ENCODE measurements around the gene PCYT2. TPM values are rescaled to one million over a fixed set of nuclear protein-coding genes. Genes with fewer than 3 reads are reported as not detected.
A peak's percentile ranks its signal among the peaks of the same experiment; 100 is the strongest.

Gene PCYT2
- total RNA-seq, 2 experiments from 2014 or later, result 15.9 to 16.6 TPM

DNA sequence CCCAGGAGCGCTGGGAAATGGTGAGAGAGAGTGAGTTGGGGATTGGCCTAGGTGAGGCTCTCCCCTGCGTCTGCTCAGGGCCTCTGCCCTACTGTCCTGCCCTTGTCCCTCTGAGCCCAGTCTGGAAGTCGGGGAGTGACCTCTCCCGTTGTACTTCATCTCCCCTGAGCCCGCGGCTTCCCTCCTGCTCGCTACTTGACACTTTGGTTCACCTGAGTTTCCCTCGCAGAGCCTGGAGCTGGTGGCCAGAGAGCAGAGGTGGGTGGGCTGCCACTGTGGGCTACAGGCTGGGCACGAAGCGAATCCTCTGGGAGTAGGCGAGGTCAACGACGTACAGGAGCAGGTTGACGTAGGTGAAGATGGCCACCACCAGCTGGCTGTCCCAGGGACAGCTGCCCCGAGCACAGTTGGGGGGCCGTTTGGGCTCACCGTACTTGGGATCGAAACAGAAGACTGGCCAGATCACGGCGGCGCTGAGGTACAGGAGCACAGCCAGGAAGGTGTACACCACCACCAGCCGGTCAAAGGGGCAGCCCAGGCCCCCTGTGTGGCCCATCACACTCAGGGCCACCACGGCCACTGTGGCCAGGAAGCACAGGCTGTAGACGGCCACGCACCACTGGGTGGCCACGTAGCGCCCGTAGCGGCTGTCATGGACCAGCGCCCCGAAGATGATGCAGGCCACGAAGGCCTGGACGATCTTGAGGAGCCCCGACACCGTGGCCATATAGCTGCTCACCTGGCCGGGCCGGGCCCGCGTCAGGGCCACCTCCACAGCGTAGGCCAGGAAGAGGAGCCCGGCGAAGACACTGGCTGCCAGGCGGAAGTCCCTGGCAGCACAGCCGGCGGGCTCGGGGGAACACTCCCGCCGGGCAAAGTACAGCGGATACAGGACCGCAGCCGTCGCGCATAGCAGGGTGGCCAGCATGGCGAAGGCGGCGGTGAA, 29.6 kb upstream of the PCYT2 start:
- H3K36me3 Mint-ChIP-seq (ENCODE audit: low read depth), result peaks cover 5% of the 10 kb centered on the region

GRCh38 chr17:81939881-81940385, 28.7 kb upstream of the PCYT2 start:
- H3K36me3 Mint-ChIP-seq (ENCODE audit: low read depth), result peaks cover 8% of the 10 kb centered on the region

More for the DNA sequence above, 29.6 kb upstream of the PCYT2 start:
- Mint-ChIP-seq H3K27me3 (ENCODE audit: low read depth) (no peaks in the 10 kb centered on the region), H3K4me3 (no peak overlapping the region), H3K9me3 (no peaks in the 10 kb centered on the region), H3K4me1 (ENCODE audit: low read depth) (peaks cover 8% of the 10 kb centered on the region), H3K27ac (no peak overlapping the region)
- intact Hi-C loops (cut with micrococcal nuclease), result no loop called here
- CTCF ChIA-PET, result no interaction called here
- DNase-seq, result no peak

DNA sequence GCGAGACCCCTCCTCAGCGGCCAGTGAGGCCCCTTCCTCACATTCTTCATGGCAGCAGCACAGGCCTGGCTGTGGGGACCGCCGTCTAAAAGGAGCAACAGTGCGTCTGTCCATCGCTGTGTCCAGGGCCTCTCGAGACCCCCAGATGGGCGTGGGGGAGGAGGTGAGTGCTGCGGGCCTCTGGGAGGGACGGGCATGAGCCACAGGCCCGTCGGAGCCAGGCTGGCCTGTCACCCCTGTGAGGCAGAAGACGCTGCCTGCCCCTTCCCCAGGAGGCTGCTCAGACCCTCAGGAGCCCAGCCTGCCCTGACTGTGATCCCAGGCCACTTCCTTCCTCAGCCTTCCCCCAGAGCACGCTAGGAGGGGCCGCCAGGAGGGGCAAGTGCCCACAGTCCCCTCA, 28.0 kb upstream of the PCYT2 start:
- no peaks in the 10 kb centered on the region for H3K27me3 Mint-ChIP-seq (ENCODE audit: low read depth)
- CTCF ChIA-PET, result interaction anchor here (1.1 kb wide), 2 partner anchors 11 to 69 kb away, joined by 3 to 4 read pairs; no protein-coding TSS in a partner anchor
- H3K27ac Mint-ChIP-seq, result no peak overlapping the region
- intact Hi-C loops (cut with micrococcal nuclease), result no loop called here
- peaks cover 8% of the 10 kb centered on the region for H3K36me3 Mint-ChIP-seq (ENCODE audit: low read depth)
- H3K4me1 Mint-ChIP-seq (ENCODE audit: low read depth), result peaks cover 14% of the 10 kb centered on the region
- H3K4me3 Mint-ChIP-seq, result no peak overlapping the region
- H3K9me3 Mint-ChIP-seq, result no peaks in the 10 kb centered on the region
- DNase-seq, result no peak

More at GRCh38 chr17:81939881-81940385, 28.7 kb upstream of the PCYT2 start:
- H3K27ac Mint-ChIP-seq, result no peak overlapping the region
- no peaks in the 10 kb centered on the region for H3K9me3 Mint-ChIP-seq
- no peaks in the 10 kb centered on the region for H3K27me3 Mint-ChIP-seq (ENCODE audit: low read depth)
- H3K4me3 Mint-ChIP-seq, result no peak overlapping the region
- no peak for DNase-seq
- H3K4me1 Mint-ChIP-seq (ENCODE audit: low read depth), result peaks cover 14% of the 10 kb centered on the region
- intact Hi-C loops (cut with micrococcal nuclease), result no loop called here
- CTCF ChIA-PET, result no interaction called here

DNA sequence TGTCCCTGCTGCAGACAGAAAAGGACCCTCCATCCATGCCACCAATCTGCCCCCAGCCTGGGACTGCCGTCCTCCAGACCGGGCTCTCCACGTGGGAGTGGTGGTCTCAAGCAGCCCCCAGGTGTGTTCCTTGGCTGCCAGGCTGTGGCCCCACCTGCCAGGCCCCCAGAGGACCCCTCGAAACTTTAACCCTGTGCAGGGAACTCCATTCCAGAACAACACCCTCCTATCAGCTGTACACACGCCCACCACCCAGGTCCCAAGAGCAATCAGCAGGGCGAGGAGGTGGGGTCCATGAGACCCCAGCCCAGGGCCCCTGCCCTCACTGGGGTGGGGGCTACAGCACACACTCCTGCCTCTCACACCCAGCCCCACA, 24.5 kb upstream of the PCYT2 start:
- Mint-ChIP-seq H3K27me3 (ENCODE audit: low read depth) (no peaks in the 10 kb centered on the region), H3K4me3 (peak overlapping the region; percentile 85), H3K36me3 (ENCODE audit: low read depth) (peaks cover 20% of the 10 kb centered on the region), H3K4me1 (ENCODE audit: low read depth) (peaks cover 17% of the 10 kb centered on the region), H3K27ac (no peak overlapping the region), H3K9me3 (no peaks in the 10 kb centered on the region)
- intact Hi-C loops (cut with micrococcal nuclease), result no loop called here
- no peak for DNase-seq
- CTCF ChIA-PET, result interaction anchor here (1.0 kb wide), 1 partner anchor 10 kb away, joined by 3 read pairs; no protein-coding TSS in a partner anchor

DNA sequence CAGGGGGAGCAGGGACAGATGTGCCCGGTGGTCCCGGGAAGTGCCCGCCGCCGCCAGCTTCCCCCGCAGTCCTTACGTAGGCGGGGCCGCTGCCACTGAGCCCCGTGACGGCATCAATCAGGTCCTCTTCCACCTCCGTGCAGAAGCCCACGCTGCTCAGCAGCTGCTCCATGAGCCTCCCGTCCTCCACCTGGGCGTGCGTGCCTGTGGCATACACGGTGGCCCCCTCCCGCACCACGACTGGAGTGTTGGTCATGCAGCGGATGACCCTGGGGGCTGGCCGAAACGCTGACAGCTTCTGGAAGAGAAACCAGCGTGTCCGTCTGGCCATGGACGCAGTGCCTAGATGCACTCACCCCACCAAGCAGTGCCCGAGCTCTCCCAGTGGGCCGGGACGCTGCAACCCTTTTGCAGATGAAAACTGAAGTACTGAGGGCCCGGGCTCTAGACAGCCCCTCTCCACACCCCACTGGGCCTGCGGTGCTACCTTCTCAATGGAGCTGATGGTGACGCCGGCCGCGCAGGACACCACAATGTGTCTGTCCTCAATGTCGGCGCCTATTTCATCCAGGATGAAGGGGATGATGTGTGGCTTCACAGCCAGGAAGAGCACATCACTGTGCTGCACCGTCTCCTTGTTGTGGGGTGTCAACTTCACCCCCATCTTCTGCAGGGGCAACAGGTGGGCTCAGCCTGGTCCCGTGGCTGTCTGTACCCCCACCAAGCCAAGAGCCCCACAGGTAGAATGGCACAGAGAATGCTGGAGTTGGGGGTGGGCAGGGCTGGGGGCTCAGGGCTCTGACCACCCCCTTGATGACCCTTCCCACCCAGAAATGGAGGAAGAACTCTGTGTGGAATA, 23.9 kb upstream of the PCYT2 start:
- intact Hi-C loops (cut with micrococcal nuclease), result no loop called here
- Mint-ChIP-seq H3K27me3 (ENCODE audit: low read depth) (no peaks in the 10 kb centered on the region), H3K9me3 (no peaks in the 10 kb centered on the region), H3K27ac (no peak overlapping the region), H3K4me3 (peak overlapping the region; percentile 85), H3K36me3 (ENCODE audit: low read depth) (peaks cover 20% of the 10 kb centered on the region), H3K4me1 (ENCODE audit: low read depth) (peaks cover 17% of the 10 kb centered on the region)
- CTCF ChIA-PET, result no interaction called here
- DNase-seq, result no peak

DNA sequence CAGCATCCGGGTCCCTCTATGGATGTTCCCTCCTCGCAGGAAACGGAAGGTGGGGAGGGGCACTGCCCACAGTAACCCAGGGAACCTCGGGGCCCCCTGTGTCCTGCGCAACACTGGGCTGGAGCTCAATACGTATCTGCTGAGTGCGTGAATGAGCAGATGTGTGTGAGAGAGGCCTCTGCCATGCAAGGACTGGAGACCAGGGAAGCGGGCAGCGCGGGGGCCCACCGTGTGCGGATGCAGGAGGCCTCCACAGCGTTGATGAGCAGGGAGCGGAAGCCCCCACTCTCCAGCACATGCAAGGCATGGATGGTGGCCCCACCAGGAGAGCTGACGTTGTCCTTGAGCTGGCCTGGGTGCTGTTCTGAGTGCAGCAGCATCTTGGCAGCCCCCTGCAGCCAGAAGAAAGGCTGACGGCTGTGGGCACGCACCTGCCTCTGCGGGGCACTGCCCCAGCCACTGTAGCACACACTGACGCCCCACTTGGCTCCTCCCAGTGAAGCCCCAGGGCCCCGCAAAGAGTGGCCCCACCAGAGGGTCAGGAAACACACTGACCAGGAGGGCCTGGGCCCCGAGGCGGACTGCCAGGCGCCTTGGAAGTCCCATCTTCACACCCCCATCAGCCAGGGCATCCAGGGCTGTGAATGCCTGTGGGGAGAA, 23.0 kb upstream of the PCYT2 start:
- peak overlapping the region; percentile 32 for H3K4me3 Mint-ChIP-seq
- intact Hi-C loops (cut with micrococcal nuclease), result no loop called here
- CTCF ChIA-PET, result no interaction called here

DNA sequence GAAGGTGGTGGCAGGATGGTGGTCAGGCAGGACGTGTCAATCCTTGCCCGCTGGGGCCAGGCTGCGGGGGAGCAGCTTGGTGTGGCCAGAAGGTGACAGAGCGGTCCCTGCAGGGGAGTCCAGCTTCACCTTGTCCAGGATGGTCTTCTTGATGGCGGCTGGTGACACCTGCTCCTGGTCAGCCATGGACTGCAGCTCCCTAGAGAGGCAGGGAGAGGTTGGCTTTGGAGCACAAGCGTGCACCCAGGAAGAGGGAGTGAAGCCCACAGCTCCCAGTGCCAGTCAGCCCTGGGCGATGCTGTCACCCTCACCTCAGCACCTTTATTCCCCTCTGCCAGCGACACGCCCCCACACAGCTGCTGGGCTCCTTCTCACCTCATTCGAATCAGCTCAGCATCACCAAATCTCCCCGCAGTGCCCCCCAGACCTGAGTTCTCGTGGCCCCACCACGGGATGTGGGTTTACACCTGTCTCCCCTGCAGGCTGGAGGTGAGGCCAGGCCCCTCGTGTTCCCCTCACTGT, 22.0 kb upstream of the PCYT2 start:
- Mint-ChIP-seq H3K27ac (no peak overlapping the region), H3K27me3 (ENCODE audit: low read depth) (peaks cover 5% of the 10 kb centered on the region), H3K4me1 (ENCODE audit: low read depth) (peaks cover 20% of the 10 kb centered on the region), H3K9me3 (no peaks in the 10 kb centered on the region), H3K4me3 (no peak overlapping the region), H3K36me3 (ENCODE audit: low read depth) (peaks cover 20% of the 10 kb centered on the region)
- no peak for DNase-seq
- intact Hi-C loops (cut with micrococcal nuclease), result no loop called here
- CTCF ChIA-PET, result interaction anchor here (0.5 kb wide), 1 partner anchor 301 kb away, joined by 3 read pairs; no protein-coding TSS in a partner anchor

More for the DNA sequence above, 23.0 kb upstream of the PCYT2 start:
- Mint-ChIP-seq H3K4me1 (ENCODE audit: low read depth) (peaks cover 17% of the 10 kb centered on the region), H3K27ac (no peak overlapping the region), H3K36me3 (ENCODE audit: low read depth) (peaks cover 20% of the 10 kb centered on the region), H3K9me3 (no peaks in the 10 kb centered on the region), H3K27me3 (ENCODE audit: low read depth) (peaks cover 2% of the 10 kb centered on the region)
- no peak for DNase-seq

DNA sequence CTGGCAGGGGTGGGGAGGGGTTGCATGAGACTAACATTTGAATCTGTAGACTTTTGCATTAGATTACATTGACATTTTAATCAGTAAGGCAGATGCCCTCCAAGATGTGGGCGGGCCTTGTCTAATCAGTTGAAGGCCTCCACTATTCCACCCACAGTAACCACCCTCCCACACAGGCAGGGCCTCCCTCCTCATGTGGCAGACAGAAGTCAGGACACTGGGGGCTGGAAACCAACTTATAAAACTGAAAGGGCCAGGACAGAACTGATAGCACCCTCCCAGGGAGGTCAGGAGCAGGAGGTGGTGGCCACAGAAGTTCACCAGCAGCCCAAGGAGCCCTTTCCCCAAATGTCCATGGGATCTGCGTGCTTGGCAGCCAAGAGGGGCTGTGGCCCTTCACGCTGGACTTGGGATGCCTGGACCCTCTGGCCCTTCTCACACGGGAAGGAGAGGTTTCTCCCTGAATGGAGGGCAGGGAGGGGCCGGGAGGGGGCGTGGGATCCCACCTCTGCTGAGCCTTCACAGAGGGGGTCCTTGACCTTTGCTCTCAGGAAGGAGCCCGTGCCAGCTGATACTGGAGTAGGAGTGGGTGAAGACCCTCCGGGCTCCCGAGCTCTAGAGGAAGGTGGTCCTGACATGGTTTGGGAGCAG, 21.3 kb upstream of the PCYT2 start:
- Mint-ChIP-seq H3K27me3 (ENCODE audit: low read depth) (peaks cover 5% of the 10 kb centered on the region), H3K9me3 (no peaks in the 10 kb centered on the region), H3K4me1 (ENCODE audit: low read depth) (peaks cover 15% of the 10 kb centered on the region), H3K27ac (no peak overlapping the region), H3K36me3 (ENCODE audit: low read depth) (peaks cover 20% of the 10 kb centered on the region), H3K4me3 (no peak overlapping the region)
- intact Hi-C loops (cut with micrococcal nuclease), result no loop called here
- DNase-seq, result no peak
- CTCF ChIA-PET, result no interaction called here

DNA sequence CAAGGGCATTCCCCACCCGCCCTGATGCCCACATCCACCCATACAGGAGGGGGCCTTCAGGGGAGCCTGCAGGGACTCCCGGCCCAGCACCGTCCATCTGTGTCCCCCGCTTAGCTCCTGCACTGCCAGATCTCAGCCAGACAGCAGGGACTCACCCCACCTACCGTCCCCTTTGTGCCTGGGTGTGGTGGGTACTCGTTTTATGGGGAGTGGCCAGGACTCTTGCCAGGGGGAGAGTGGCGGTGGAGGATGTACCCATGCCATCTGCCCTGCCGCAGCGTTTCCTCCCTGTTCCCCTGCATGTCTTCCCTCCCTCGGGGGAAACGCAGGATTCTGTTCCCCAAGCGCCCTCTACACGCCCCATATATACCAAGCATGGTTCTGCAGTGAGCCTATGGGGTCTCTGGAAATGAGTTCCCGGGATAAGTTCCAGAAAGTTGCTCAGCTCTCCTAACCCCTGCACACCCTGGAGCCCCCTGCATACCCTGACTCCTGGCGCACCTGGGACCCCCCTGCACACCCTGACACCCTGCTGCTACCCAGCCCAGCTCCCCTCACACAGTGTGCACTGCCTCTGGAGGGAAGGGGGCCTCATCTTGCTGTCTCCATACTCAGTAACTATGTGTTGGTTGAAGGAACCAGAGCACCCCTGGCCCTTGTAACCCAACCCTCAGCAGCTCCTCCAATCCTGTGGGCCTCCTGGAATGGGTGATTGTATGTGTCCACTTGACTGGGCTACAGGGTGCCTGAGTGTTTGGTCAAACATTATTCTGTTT, 20.5 kb upstream of the PCYT2 start:
- H3K4me3 Mint-ChIP-seq, result no peak overlapping the region
- peaks cover 5% of the 10 kb centered on the region for H3K27me3 Mint-ChIP-seq (ENCODE audit: low read depth)
- intact Hi-C loops (cut with micrococcal nuclease), result no loop called here
- peaks cover 15% of the 10 kb centered on the region for H3K4me1 Mint-ChIP-seq (ENCODE audit: low read depth)
- no peaks in the 10 kb centered on the region for H3K9me3 Mint-ChIP-seq
- peaks cover 20% of the 10 kb centered on the region for H3K36me3 Mint-ChIP-seq (ENCODE audit: low read depth)
- no peak for DNase-seq
- CTCF ChIA-PET, result no interaction called here
- no peak overlapping the region for H3K27ac Mint-ChIP-seq

DNA sequence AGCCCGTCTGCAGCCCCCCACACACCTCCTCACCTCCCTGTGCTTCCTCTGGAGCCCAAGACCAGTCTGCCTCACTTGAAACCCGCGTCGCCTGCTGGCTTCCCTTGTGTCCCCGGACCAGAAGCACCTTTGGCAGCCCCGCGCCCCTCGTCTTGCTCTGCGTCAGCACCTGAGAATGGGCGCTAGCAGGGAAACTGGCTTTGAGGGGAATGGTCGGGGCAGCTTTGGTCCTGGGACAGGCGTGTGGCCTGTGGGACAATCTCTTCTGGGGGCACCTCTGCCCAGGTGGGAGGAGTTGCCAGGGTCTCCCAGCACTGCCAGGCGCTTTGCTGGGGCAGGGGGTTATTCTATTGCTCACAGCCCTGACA, 20.0 kb upstream of the PCYT2 start:
- Mint-ChIP-seq H3K4me3 (no peak overlapping the region), H3K36me3 (ENCODE audit: low read depth) (peaks cover 18% of the 10 kb centered on the region), H3K9me3 (no peaks in the 10 kb centered on the region), H3K27ac (no peak overlapping the region), H3K27me3 (ENCODE audit: low read depth) (peaks cover 5% of the 10 kb centered on the region), H3K4me1 (ENCODE audit: low read depth) (peaks cover 19% of the 10 kb centered on the region)
- no peak for DNase-seq
- CTCF ChIA-PET, result interaction anchor here (0.7 kb wide), 1 partner anchor 25 kb away, joined by 4 read pairs; no protein-coding TSS in a partner anchor
- intact Hi-C loops (cut with micrococcal nuclease), result no loop called here

Data from activated naive CD4-positive, alpha-beta T cell treated with anti-CD3 and anti-CD28 coated beads for 36 hours (primary cell).